HG03565 (cell line): ENCODE measurements around the gene PDIA2.

Source experiments
- ATAC-seq: cut with Tn5 transposase; IDR thresholded peaks from one replicate; pipeline ENCODE4 v1.9.1; 2021; ENCODE audit warnings: mild to moderate bottlenecking, moderate library complexity; ENCODE audit not compliant: unreplicated experiment

Gene PDIA2

DNA sequence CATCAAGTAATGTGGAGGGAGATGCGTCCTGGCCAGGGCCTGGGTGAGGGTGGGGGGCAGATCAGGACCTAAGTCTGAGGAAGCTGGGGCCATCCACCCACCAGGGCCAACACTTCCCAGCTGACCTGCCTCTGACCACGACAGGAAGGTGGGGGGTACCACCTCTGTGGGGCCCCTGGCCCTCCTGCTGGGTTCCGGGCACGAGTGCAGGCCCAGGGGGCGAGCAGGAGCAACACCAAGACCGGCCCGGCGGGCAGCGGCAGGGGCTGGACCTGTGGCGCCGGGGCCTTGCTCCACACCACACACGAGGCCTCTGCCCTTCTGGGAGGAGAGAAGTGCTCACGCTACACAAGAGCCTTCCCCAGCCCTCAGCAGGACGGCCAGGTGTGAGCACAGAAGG, 13.3 kb downstream of the PDIA2 start:
- no peak for ATAC-seq

GRCh38 chr16:296806-297510, 14.0 kb downstream of the PDIA2 start:
- ATAC-seq = no peak

GRCh38 chr16:297832-298231, 14.9 kb downstream of the PDIA2 start:
- ATAC-seq = no peak

DNA sequence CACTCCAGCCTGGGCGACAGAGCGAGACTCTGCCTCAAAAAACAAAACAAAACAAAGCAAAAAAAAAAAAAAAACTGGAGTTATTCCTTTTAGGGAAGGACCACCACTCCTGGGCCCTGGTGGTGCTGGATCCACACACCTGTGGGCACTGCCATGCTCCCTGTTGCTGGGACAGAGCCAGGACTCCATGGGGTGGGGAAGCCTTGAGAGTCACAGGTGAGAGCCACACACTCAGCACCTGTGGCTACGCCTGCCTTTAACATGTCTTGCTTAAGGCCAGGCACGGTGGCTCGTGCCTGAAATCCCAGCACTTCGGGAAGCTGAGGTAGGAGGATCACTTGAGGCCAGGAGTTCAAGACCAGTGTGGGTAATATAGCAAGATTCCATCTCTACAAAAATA, 18.3 kb downstream of the PDIA2 start:
- no peak for ATAC-seq

DNA sequence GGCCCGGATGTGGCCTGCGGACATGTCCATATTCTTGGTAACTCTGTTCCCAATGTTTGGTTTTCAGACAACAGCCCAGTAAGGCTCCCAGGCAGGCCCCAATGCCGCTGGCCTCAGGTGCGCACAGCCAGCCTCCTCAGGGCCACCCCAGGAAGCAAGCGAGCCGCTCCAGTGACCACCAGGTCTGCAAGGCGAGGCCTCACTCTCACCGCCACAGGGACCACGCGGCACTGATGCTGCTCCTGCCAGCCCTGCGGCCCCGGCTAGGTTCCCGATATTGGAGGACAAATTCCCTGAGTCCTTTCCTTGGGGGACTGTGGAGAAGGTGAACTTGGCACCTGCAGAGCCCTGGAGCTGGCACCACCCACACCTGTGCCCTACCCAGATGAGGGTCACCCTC, 19.0 kb downstream of the PDIA2 start:
- no peak for ATAC-seq

- no peak for ATAC-seq
Observed at GRCh38 chr16:303760-304505, 21.0 kb downstream of the PDIA2 start.

- ATAC-seq = no peak
Observed at GRCh38 chr16:305916-306626, 23.1 kb downstream of the PDIA2 start.

- ATAC-seq = no peak
Observed at GRCh38 chr16:306911-307370, 24.0 kb downstream of the PDIA2 start.

GRCh38 chr16:307691-308312, 24.8 kb downstream of the PDIA2 start:
- no peak for ATAC-seq

DNA sequence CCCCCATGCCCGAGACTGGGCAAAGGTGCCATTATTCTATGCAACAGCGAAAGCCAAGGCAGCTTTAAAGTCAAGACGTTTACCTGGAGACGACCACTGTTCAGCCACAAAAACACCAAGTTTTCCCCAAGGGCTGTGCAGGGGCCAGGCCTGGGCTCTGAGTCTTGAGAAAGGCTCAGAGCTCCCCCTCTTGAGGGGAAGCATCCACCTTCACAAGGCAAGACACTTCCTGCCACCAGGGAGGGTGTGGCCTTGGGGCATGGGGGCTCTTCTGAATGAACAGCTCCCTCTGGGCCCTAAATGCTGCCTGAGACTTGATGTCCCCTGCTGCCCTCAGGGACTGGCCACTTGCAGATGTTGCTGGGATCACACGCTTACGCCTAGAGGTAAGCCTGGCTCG, 26.5 kb downstream of the PDIA2 start:
- ATAC-seq = no peak

DNA sequence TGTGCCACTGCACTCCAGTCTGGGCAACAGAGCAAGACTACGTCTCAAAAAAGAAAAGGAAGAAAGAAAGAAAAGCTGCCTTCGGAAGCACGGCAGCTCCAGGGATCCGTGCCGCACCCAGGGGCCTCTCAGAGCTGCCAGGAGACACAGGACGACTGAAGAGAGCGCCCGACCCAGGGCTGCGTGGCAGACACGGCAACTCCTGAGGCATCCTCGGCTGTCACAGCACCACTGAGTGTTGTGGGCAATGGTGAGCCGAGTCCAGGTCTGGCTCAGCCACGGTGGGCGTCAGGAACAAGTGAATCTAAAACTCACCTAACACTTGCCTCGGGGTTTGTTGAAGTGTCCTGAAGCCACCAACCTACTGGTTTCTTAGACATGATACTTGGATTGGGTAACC, 28.8 kb downstream of the PDIA2 start:
- ATAC-seq = no peak

- ATAC-seq = no peak
Observed at GRCh38 chr16:314351-314750, 31.4 kb downstream of the PDIA2 start.

DNA sequence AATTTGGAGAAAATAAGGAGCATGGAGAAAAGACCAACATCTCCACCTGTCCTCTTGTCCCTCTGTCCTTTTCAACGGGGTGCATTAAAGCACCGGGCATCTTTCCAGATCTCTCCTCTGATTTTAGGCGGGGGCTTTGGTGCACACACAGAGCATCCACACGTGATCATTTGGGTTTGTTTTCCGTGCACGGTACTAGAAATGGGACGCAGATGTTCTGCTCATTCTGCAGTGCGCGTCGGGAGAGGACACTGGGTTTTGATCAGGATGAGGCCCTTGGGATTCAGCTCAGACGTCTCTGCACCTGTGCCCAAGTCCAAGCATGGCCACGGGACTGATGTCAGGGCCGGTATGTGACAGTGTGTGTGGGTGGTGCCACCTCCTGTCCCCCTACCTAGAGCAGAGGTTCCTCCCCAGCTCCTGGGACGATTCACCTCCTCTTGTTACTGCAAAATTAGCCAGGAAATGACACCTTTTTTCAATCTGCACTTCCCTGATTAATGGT, 31.9 kb downstream of the PDIA2 start:
- no peak for ATAC-seq

- ATAC-seq = no peak
Observed at GRCh38 chr16:316741-317464, 33.9 kb downstream of the PDIA2 start.

DNA sequence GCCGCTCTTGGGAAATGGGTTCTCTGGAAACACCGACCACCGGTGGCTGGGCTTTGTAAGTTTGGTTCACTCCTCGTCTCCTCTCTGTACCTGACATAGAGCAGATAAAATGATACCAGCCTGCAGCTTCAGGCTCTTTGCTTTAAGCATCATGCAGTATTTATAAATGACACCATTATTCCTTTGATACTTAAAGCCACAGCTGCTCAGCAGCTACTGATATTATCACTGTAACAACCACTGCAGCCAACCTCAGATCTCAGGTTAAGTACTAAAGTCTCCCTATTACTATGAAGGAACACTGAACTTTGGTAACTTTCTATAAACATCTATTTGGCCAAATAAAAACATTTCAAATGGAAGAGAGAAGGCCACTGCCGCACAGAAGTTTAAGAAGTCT, 34.6 kb downstream of the PDIA2 start:
- no peak for ATAC-seq

DNA sequence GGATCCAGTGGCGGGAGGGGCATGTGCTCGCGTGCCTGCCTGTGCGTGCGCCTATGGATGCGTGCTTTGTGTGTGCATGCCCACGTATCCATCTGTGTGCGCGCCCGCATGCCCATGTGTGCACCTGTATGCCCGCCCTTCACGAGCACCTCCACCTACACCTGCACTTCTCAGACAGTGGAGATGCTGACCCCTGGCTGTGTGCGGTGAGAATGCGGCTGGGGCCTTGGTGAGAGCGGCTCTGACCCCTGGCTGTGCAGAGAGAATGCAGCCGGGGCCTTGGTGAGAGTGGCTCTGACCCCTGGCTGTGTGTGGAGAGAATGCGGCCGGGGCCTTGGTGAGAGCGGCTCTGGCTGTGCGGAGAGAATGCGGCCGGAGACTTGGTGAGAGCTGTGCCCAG, 35.7 kb downstream of the PDIA2 start:
- ATAC-seq = no peak

GRCh38 chr16:320206-320605, 37.2 kb downstream of the PDIA2 start:
- no peak for ATAC-seq

GRCh38 chr16:321532-321931, 38.6 kb downstream of the PDIA2 start:
- ATAC-seq = no peak

DNA sequence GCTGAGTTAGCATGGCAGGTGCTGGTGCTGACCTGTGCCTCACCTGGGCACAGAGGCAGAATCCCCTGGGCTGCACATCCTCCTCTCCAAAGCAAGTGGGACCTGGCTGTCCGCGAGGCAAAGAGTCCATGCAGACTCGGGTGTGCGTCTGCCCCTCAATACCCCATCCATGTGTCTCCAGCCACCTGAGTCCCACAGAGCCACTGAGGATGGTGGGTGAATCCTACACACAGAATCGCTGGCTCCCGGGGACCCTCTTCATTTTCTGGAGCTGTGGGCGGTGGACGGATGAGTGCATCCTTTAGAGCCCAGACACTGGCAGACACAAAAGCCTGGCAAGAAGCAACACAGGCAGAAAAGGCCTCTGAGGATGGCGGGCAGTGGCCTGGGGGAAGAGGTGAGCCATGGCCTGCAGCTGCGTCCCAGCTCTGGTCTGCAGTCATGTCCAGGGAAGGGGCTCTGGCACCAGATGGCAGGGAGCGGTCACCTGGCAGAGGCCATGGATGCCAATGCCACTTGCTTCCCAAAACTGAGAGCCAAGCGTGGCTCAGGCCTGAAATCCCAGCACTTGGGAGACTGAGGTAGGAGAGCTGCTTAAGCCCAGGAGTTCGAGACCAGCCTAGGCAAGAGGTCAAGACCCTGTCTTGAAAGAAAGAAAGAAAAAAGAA, 39.6 kb downstream of the PDIA2 start:
- no peak for ATAC-seq

DNA sequence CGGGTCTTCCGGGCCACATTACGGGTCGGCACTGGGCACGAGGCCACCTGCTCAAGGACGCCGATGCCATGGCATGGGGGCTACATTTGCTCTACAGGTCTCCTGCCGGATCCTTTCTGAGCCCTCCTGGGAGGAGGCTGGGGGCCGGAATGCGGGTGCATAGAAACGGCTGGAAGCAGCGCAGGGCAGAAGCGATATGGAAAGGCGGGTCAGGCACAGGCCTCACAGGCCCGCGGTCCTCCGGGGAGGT, 41.2 kb downstream of the PDIA2 start:
- ATAC-seq = no peak
